MCF 10A (cell line): ENCODE measurements around the gene CYB561D1. TPM values are rescaled to one million over a fixed set of nuclear protein-coding genes. Genes with fewer than 3 reads are reported as not detected.

ENCODE experiments used
- BruUV-seq: library from RNA; stranded (reverse); fragments of 400-500 nt; replicated peaks from 2 replicates; lab custom pipeline; 2021; lab: Mats Ljungman, UMichigan
- CTCF ChIA-PET: fragments of 300-600 bp; sonication (Branson Sonifier 250); formaldehyde crosslinking; extraction: SDS; loops from one replicate; lab custom pipeline; 2021; ENCODE audit warnings: antibody characterized with exemption, inconsistent platforms; lab: Yijun Ruan, JAX
- POLR2A ChIA-PET: fragments of 300-600, 350-650 bp; sonication (Branson Sonifier 250); formaldehyde crosslinking; extraction: SDS; loops from one replicate; lab custom pipeline; 2020; ENCODE audit warnings: antibody characterized with exemption, inconsistent platforms; lab: Yijun Ruan, JAX
- DNase-seq: peaks from one replicate; pipeline ENCODE4 v3.0.0-alpha.2; 2018; ENCODE audit not compliant: unreplicated experiment
- H3K27ac Mint-ChIP-seq: one replicate; pipeline ENCODE4 v1.8.0; 2022; ENCODE audit warnings: mild to moderate bottlenecking, low read depth, mixed read lengths; ENCODE audit not compliant: unreplicated experiment
- H3K27me3 Mint-ChIP-seq: one replicate; pipeline ENCODE4 v1.8.0; 2022; ENCODE audit warnings: mixed read lengths; ENCODE audit not compliant: insufficient read depth, unreplicated experiment
- H3K36me3 Mint-ChIP-seq: one replicate; pipeline ENCODE4 v1.8.0; 2022; ENCODE audit warnings: mild to moderate bottlenecking, moderate library complexity, mixed read lengths; ENCODE audit not compliant: insufficient read depth, unreplicated experiment
- H3K4me1 Mint-ChIP-seq: one replicate; pipeline ENCODE4 v1.8.0; 2022; ENCODE audit warnings: mixed read lengths; ENCODE audit not compliant: insufficient read depth, unreplicated experiment
- H3K4me3 Mint-ChIP-seq: one replicate; pipeline ENCODE4 v1.8.0; 2022; ENCODE audit warnings: mild to moderate bottlenecking, moderate library complexity, mixed read lengths; ENCODE audit not compliant: unreplicated experiment
- H3K9me3 Mint-ChIP-seq: one replicate; pipeline ENCODE4 v1.8.0; 2022; ENCODE audit warnings: mixed read lengths; ENCODE audit not compliant: unreplicated experiment
- intact Hi-C: fragments of 100-400 bp; cut with micrococcal nuclease; formaldehyde crosslinking; loops from 2 replicates; pipeline ENCODE4 v1.14.1; 2022
- total RNA-seq: library from RNA; stranded (reverse); gene quantifications from 2 replicates; pipeline ENCODE4 v1.2.3, GENCODE V29; 2022
- TF ChIP-seq, protein P1 (sequence below): fragments of 200-600 bp; IDR thresholded peaks from one replicate; pipeline ENCODE4 v1.8.0; 2022; ENCODE audit warnings: antibody characterized with exemption, mild to moderate bottlenecking; ENCODE audit not compliant: unreplicated experiment

The CYB561D1 gene
- total RNA-seq, 1 experiment from 2014 or later, result 6.9 TPM

DNA sequence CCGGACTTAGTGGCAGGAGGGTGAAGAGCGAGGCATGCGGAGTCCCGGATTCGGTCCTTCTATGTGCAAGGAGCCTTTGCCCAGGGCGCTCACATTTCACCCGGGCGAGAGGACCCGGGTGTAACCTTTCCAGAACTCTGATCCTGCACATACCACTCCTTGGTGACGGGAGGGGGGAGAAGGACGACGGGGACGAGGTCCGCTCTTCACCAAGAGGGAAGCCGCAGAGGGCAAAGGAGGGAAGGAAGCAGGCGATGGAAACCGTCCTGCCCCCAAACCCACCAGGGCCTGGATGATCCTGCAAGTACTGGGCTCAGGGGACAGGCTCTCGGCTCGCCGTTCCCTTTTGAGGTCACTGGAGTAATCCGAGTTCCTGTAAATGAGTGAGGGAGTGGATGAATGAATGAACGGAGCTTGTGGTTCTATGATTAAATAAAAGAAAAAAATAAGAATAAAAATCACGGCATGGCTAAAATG is 26.6 kb upstream of the CYB561D1 start:
- ChIA-PET CTCF (interaction anchor here (2.5 kb wide), 1 partner anchor 65 kb away, joined by 8 read pairs; no protein-coding TSS in a partner anchor), POLR2A (no interaction called here)
- TF ChIP-seq, protein P1, sequence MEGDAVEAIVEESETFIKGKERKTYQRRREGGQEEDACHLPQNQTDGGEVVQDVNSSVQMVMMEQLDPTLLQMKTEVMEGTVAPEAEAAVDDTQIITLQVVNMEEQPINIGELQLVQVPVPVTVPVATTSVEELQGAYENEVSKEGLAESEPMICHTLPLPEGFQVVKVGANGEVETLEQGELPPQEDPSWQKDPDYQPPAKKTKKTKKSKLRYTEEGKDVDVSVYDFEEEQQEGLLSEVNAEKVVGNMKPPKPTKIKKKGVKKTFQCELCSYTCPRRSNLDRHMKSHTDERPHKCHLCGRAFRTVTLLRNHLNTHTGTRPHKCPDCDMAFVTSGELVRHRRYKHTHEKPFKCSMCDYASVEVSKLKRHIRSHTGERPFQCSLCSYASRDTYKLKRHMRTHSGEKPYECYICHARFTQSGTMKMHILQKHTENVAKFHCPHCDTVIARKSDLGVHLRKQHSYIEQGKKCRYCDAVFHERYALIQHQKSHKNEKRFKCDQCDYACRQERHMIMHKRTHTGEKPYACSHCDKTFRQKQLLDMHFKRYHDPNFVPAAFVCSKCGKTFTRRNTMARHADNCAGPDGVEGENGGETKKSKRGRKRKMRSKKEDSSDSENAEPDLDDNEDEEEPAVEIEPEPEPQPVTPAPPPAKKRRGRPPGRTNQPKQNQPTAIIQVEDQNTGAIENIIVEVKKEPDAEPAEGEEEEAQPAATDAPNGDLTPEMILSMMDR, result no peak
- no peaks in the 10 kb centered on the region for H3K4me1 Mint-ChIP-seq
- no peaks in the 10 kb centered on the region for H3K9me3 Mint-ChIP-seq
- BruUV-seq, result no TSS peak
- H3K27me3 Mint-ChIP-seq, result peaks cover 95% of the 10 kb centered on the region
- no peaks in the 10 kb centered on the region for H3K36me3 Mint-ChIP-seq
- no peak for DNase-seq
- no peak overlapping the region for H3K27ac Mint-ChIP-seq
- no peak overlapping the region for H3K4me3 Mint-ChIP-seq
- intact Hi-C loops, result no loop called here

DNA sequence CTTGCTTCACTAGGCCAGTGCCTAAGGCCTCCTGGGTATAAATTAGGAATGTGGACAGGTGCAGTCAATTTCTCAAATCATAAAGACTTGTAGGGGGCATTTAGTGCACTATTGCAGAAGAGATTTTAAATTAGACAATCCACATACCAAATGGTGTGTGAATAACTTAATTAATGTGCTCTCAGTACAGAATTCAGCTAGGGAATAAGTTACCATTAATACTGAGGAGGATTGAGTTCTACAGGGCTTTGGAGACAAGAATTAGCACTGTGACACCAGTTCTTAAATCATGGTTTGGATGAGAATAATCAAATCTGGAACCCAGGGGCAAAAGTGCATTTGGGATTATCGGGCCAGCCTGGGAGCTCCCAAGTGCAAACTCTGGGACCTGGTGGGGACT is 25.8 kb upstream of the CYB561D1 start:
- POLR2A ChIA-PET, result interaction anchor here (0.5 to 1.5 kb wide), 2 partner anchors 13 to 16 kb away, joined by 3 to 5 read pairs; no protein-coding TSS in a partner anchor
- TF ChIP-seq, protein P1, result no peak
- BruUV-seq, result no TSS peak

DNA sequence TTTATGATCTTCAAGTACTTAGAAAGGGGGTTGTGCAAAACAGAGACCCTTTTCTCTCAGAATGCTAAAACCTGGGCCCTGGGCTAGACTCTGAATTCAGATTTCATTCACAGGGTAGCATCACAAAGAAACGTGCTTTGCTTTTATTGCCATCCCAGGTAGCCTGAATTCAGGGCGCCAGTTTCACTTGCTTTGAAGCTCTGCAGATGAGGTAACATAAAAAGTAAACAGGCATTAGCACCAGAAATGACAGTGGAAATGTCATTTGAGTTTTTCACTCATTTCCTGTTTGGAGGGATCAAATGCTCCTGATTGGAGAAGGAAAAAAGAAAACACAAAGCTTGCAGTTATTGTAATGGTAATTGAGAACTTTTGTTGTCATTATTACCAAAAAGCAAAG is 25.0 kb upstream of the CYB561D1 start:
- Mint-ChIP-seq H3K4me3 (no peak overlapping the region), H3K27me3 (peaks cover 95% of the 10 kb centered on the region), H3K9me3 (no peaks in the 10 kb centered on the region), H3K36me3 (no peaks in the 10 kb centered on the region), H3K4me1 (no peaks in the 10 kb centered on the region), H3K27ac (no peak overlapping the region)
- ChIA-PET CTCF (interaction anchor here (0.7 to 2.5 kb wide), 3 partner anchors 21 to 696 kb away, joined by 3 to 8 read pairs (median 3); no protein-coding TSS in a partner anchor), POLR2A (interaction anchor here (0.7 to 1.5 kb wide), 4 partner anchors 9 to 258 kb away, joined by 3 to 6 read pairs (median 4); no protein-coding TSS in a partner anchor)
- DNase-seq, result no peak
- TF ChIP-seq, protein P1, result no peak
- BruUV-seq, result no TSS peak
- intact Hi-C loops, result no loop called here

More for the DNA sequence above, 25.8 kb upstream of the CYB561D1 start:
- H3K36me3 Mint-ChIP-seq, result no peaks in the 10 kb centered on the region
- no peaks in the 10 kb centered on the region for H3K9me3 Mint-ChIP-seq
- H3K4me3 Mint-ChIP-seq, result no peak overlapping the region
- intact Hi-C loops, result no loop called here
- H3K27ac Mint-ChIP-seq, result no peak overlapping the region
- CTCF ChIA-PET, result interaction anchor here (1.3 to 2.5 kb wide), 2 partner anchors 22 to 64 kb away, joined by 3 to 8 read pairs; no protein-coding TSS in a partner anchor
- DNase-seq, result no peak
- H3K27me3 Mint-ChIP-seq, result peaks cover 95% of the 10 kb centered on the region
- no peaks in the 10 kb centered on the region for H3K4me1 Mint-ChIP-seq

DNA sequence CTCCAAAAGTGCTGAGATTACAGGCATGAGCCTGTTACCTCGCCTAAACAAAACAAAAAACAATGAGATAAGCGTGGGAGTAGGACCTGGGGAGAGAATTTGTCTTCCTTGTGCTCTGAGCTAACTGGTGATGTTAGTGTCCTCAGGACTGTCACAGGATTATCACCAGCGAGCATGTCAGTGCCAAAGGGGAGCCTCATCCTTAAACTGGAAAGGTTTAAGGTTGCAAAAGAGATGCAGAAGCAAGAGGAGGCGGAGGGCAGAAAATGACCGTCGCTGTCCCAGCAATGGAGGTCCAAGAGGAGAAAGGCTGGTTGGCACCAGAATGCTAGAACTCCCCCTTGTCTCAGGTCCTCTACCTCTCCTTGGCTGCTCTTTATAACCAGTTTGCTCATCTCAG is 23.6 kb upstream of the CYB561D1 start:
- POLR2A ChIA-PET, result no interaction called here
- H3K27ac Mint-ChIP-seq, result no peak overlapping the region
- TF ChIP-seq, protein P1, result no peak
- CTCF ChIA-PET, result interaction anchor here (0.6 to 0.7 kb wide), 2 partner anchors 192 to 738 kb away, joined by 3 to 4 read pairs; no protein-coding TSS in a partner anchor
- BruUV-seq, result no TSS peak
- no peaks in the 10 kb centered on the region for H3K9me3 Mint-ChIP-seq
- peaks cover 95% of the 10 kb centered on the region for H3K27me3 Mint-ChIP-seq
- no peak for DNase-seq
- no peaks in the 10 kb centered on the region for H3K4me1 Mint-ChIP-seq
- intact Hi-C loops, result no loop called here
- H3K4me3 Mint-ChIP-seq, result no peak overlapping the region
- H3K36me3 Mint-ChIP-seq, result no peaks in the 10 kb centered on the region
